HG03045 (cell line): ENCODE data around the gene RAB7B.

ENCODE experiments used
- ATAC-seq: cut with Tn5 transposase; IDR thresholded peaks from one replicate; pipeline ENCODE4 v1.9.1; 2021; ENCODE audit warnings: mild to moderate bottlenecking, moderate library complexity; ENCODE audit not compliant: unreplicated experiment

The RAB7B gene

DNA sequence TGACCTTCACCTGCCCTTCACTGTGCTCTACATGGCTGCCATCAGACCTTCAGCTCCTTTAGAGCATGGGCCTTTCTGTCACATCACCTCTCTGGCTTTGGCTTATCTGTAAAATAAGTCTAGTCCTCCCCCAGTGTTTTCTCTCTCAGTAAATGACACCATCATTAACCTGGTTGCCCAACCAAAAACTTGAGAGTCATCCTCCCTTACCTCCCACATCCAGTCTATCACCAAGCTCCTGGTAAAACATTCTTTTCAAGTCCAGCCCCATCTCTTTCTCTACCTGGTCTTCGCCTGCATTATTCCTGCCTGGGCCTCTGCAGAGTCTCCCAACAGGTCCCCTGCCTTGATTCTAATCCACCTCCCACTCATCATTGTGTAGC is 73.0 kb downstream of the RAB7B start:
- no peak for ATAC-seq

DNA sequence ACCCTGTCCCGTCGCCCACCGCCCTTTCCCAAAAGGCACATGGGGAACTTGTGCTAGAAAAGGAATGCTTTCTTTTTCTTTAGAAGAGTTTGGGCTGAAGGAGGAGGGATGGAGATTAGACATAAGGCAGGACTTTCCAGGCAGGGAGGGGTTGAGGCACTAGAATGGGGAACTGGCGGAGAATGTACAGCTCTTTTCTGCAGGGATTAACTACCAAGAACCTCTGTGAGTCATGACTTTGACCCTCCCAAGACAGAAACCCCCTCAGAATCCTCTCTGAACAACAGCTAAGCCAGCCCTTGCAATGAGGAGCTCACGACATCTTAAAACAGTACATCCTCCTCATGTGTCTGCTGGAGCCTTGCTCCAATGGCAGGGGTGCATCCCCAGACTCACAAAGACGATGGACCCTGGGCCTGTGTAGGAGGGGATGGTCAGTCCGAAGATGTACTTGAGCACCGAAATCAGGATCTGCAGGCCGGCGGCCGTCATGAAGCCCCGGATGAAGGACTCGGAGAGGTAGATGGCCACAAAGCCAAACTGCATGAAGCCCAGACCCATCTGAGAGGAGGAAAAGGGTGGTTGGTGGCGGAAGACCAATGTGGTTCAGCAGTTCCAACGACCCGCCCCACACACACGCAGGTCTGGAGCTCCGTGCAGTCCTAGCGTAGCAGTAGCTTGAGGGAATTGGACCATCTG is 73.5 kb downstream of the RAB7B start:
- ATAC-seq = no peak

DNA sequence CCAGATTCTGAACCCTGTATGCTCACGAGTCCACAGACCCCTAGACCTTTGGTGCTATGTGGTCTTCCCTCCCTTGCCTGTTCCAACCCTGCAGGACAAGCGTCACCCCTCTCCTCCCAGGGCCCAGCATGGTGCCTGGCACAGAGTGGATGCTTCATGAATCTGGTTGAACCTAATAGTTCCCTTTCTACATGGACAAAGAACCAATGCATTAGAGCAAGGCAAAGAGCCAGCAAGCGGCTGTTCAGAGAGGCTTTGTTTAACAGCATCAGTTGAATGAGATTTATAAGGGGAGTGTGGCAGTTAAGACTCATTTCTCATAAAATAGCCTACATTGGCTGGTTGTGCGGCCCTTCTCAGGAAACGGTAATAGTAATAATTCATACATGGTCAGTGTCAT is 74.9 kb downstream of the RAB7B start:
- no peak for ATAC-seq

DNA sequence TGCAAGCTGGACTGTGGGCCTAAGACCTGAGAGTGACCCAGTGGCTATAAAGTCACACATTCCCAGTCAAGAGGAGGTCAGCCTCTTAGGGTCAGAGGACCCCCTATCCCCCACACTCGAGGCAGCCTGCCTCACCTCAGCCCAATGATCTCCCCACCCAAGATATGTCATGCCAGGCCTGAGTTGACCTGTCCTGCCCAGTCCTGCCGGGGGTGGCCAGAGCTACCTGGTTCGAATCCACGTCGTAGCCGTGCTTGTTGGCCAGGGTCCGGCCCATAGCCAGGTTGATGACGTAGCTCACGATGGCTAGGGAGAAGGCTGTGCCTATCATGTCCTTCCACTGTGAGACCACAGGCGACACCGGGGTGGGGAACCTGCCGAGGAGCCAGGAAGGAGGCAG is 75.5 kb downstream of the RAB7B start:
- no peak for ATAC-seq

DNA sequence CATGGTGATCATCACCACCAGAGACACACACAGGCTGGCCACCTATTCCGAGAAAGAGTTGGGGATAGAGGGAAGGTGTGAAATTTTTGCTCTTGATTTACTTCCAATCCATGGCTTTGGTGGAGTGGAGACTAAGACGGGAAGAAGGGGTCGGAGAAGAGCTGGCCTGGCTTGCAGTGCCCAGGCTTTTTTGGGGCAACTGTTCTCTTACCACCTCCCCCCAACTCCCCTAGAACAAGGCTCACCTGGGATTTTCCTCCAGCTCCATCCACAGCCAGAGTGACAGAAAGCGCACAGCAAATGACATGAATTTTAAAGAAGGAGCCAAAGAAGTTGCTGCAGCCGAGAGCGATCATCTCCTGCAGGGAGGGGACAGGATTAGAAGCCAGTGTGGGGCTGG is 75.9 kb downstream of the RAB7B start:
- no peak for ATAC-seq
